IMR-90 (cell line): ENCODE measurements around the gene CUX1. TPM values are rescaled to one million over a fixed set of nuclear protein-coding genes. Genes with fewer than 3 reads are reported as not detected.

Experiments
- ATAC-seq: fragments of 200-7000 bp; cut with Tn5 transposase; 2 replicates; pipeline ENCODE4 v1.9.1; 2020; ENCODE audit warnings: low read depth, mild to moderate bottlenecking, moderate library complexity
- BruUV-seq: library from RNA; stranded (reverse); fragments of 400-500 nt; replicated peaks from 2 replicates; lab custom pipeline; 2021; lab: Mats Ljungman, UMichigan
- CTCF ChIA-PET: fragments of 300-600 bp; formaldehyde crosslinking; extraction: SDS; loops from one replicate; lab custom pipeline; 2021; ENCODE audit warnings: antibody characterized with exemption; lab: Yijun Ruan, JAX
- POLR2A ChIA-PET: fragments of 300-600 bp; sonication (Branson Sonifier 250); formaldehyde crosslinking; loops from one replicate; lab custom pipeline; 2022; ENCODE audit warnings: antibody characterized with exemption; ENCODE audit not compliant: unreplicated experiment; lab: Charles Lee
- DNase-seq: peaks from one replicate; pipeline ENCODE4 v3.0.0; 2013
- H2AFZ ChIP-seq: replicated peaks from 2 replicates; pipeline ENCODE3; 2013; ENCODE audit warnings: low read length, mild to moderate bottlenecking; ENCODE audit not compliant: poor library complexity
- H2AK5ac ChIP-seq: 2 replicates; pipeline ENCODE4 v1.6.1; 2013; ENCODE audit warnings: low read depth, low read length, inconsistent platforms
- H2AK9ac ChIP-seq: replicated peaks from 2 replicates; pipeline ENCODE3; 2013; ENCODE audit warnings: mild to moderate bottlenecking, low read depth, low read length, moderate library complexity; ENCODE audit not compliant: poor library complexity
- H2BK120ac ChIP-seq: 2 replicates; pipeline ENCODE4 v1.6.1; 2013; ENCODE audit warnings: low read depth, low read length, inconsistent platforms
- H2BK15ac ChIP-seq: 3 replicates; pipeline ENCODE4 v1.6.1; 2013; ENCODE audit warnings: low read depth, low read length, inconsistent platforms
- H2BK20ac ChIP-seq: 2 replicates; pipeline ENCODE4 v1.6.1; 2013; ENCODE audit warnings: low read depth, mild to moderate bottlenecking, inconsistent platforms, low read length, moderate library complexity
- H2BK5ac ChIP-seq: 2 replicates; pipeline ENCODE4 v1.6.1; 2013; ENCODE audit warnings: mild to moderate bottlenecking, low read depth, low read length, inconsistent platforms; ENCODE audit not compliant: poor library complexity, severe bottlenecking
- H3K14ac ChIP-seq: replicated peaks from 2 replicates; pipeline ENCODE4 v1.6.1; 2013; ENCODE audit warnings: low read depth, low read length, inconsistent platforms
- H3K18ac ChIP-seq: 2 replicates; pipeline ENCODE4 v1.6.1; 2013; ENCODE audit warnings: low read depth, low read length, control low read depth
- H3K23ac ChIP-seq: 2 replicates; pipeline ENCODE4 v1.6.1; 2013; ENCODE audit warnings: low read depth, low read length, inconsistent platforms
- H3K27ac ChIP-seq: 2 replicates; pipeline ENCODE4 v1.5.1; 2013; ENCODE audit warnings: mild to moderate bottlenecking, control low read depth, low read length; ENCODE audit not compliant: insufficient read depth
- H3K27me3 ChIP-seq: 2 replicates; pipeline ENCODE4 v1.6.1; 2013; ENCODE audit warnings: low read length; ENCODE audit not compliant: control insufficient read depth, insufficient read depth
- H3K36me3 ChIP-seq: 2 replicates; pipeline ENCODE4 v1.6.1; 2013; ENCODE audit warnings: low read length, mixed read lengths; ENCODE audit not compliant: control insufficient read depth, insufficient read depth
- H3K4ac ChIP-seq: 2 replicates; pipeline ENCODE4 v1.6.1; 2013; ENCODE audit warnings: low read depth, low read length, inconsistent platforms
- H3K4me1 ChIP-seq: 2 replicates; pipeline ENCODE4 v1.6.1; 2013; ENCODE audit warnings: low read length, mixed read lengths; ENCODE audit not compliant: control insufficient read depth, insufficient read depth
- H3K4me2 ChIP-seq: 2 replicates; pipeline ENCODE4 v1.6.1; 2013; ENCODE audit warnings: low read depth, mild to moderate bottlenecking, control low read depth, low read length, moderate library complexity
- H3K4me3 ChIP-seq: 2 replicates; pipeline ENCODE4 v1.5.1; 2013; ENCODE audit warnings: low read depth, mild to moderate bottlenecking, control low read depth, low read length, moderate library complexity; ENCODE audit not compliant: insufficient read depth
- H3K56ac ChIP-seq: 2 replicates; pipeline ENCODE4 v1.6.1; 2013; ENCODE audit warnings: low read length, inconsistent platforms; ENCODE audit not compliant: insufficient read depth; ENCODE audit errors: extremely low read depth
- H3K79me1 ChIP-seq, 2 experiments: 2 replicates each; pipeline ENCODE4 v1.6.1; 2013; ENCODE audit warnings: low read length in 2 of 2, inconsistent platforms in 1 of 2, low read depth in 1 of 2
- H3K9ac ChIP-seq: 2 replicates; pipeline ENCODE4 v1.6.1; 2013; ENCODE audit warnings: low read depth, low read length, control low read depth
- H3K9me1 ChIP-seq: 2 replicates; pipeline ENCODE4 v1.6.1; 2013; ENCODE audit warnings: low read length, inconsistent platforms; ENCODE audit not compliant: insufficient read depth
- H3K9me3 ChIP-seq: 2 replicates; pipeline ENCODE4 v1.6.1; 2013; ENCODE audit warnings: low read length; ENCODE audit not compliant: control insufficient read depth, insufficient read depth
- H4K20me1 ChIP-seq: 2 replicates; pipeline ENCODE4 v1.6.1; 2013; ENCODE audit warnings: low read length, inconsistent platforms; ENCODE audit not compliant: insufficient read depth
- H4K5ac ChIP-seq: 2 replicates; pipeline ENCODE4 v1.6.1; 2013; ENCODE audit warnings: mild to moderate bottlenecking, low read depth, low read length, control low read depth
- H4K8ac ChIP-seq, 2 experiments: 2 replicates each; pipeline ENCODE4 v1.6.1; 2013; ENCODE audit warnings: low read depth in 2 of 2, low read length in 2 of 2, control low read depth in 1 of 2, inconsistent platforms in 1 of 2
- H4K91ac ChIP-seq: 2 replicates; pipeline ENCODE4 v1.6.1; 2013; ENCODE audit warnings: low read depth, low read length, inconsistent platforms; ENCODE audit not compliant: insufficient read depth
- CHD1 ChIP-seq: IDR thresholded peaks from 2 replicates; pipeline ENCODE4 v1.6.1; 2012; ENCODE audit warnings: low read depth, low read length, improper control_type of control experiment
- CTCF ChIP-seq: conservative IDR thresholded peaks from 2 replicates; pipeline ENCODE4 v1.5.1; 2012; ENCODE audit warnings: mild to moderate bottlenecking, low read depth, low read length, improper control_type of control experiment
- FOS ChIP-seq: fragments of 150-350 bp; IDR thresholded peaks from 2 replicates; pipeline ENCODE4 v1.6.1; 2016; ENCODE audit warnings: low read depth, low read length
- MAFK ChIP-seq: IDR thresholded peaks from 2 replicates; pipeline ENCODE4 v1.6.1; 2012; ENCODE audit warnings: low read depth, low read length, improper control_type of control experiment
- MAZ ChIP-seq: IDR thresholded peaks from 2 replicates; pipeline ENCODE4 v1.6.1; 2012; ENCODE audit warnings: low read depth, mild to moderate bottlenecking, low read length, improper control_type of control experiment, moderate library complexity, borderline replicate concordance
- MXI1 ChIP-seq: IDR thresholded peaks from 2 replicates; pipeline ENCODE4 v1.6.1; 2012; ENCODE audit warnings: low read depth, mild to moderate bottlenecking, low read length, moderate library complexity, borderline replicate concordance
- SMC3 ChIP-seq: fragments of 150-350 bp; IDR thresholded peaks from 2 replicates; pipeline ENCODE4 v1.6.1; 2016; ENCODE audit warnings: low read depth, mild to moderate bottlenecking, antibody characterized with exemption, low read length, moderate library complexity
- WGBS, 2 experiments: methylation state at CpG; one replicate each; pipeline versions ENCODE4 v1.1.5 to v1.1.7; 2013; ENCODE audit warnings: missing lambda C conversion rate in 2 of 2; ENCODE audit not compliant: insufficient read length in 1 of 2; ENCODE audit errors: extremely low coverage in 2 of 2; 5-methylcytosine and 5-hydroxymethylcytosine counted together
- dilution Hi-C: fragments of 300-500 bp; cut with HindIII; formaldehyde crosslinking; loops from one replicate; pipeline ENCODE4 v1.14.3; 2018; ENCODE audit warnings: low sequenced_read_pairs; ENCODE audit not compliant: unreplicated experiment
- in situ Hi-C: fragments of 300-500 bp; cut with MboI; formaldehyde crosslinking; loops from 3 replicates; pipeline ENCODE4 v1.14.3; 2019; ENCODE audit warnings: low sequenced_read_pairs, inconsistent platforms, mixed read lengths
- intact Hi-C: fragments of 100-400 bp; cut with micrococcal nuclease; formaldehyde crosslinking; loops from 2 replicates; pipeline ENCODE4 v1.10.0; 2022
- polyA plus RNA-seq, 3 experiments: library from polyadenylated mRNA; depleted of rRNA; stranded (reverse); fragments of >200 nt; gene quantifications; 2 replicates each; pipeline ENCODE4 v1.2.3, GENCODE V29; 2012; ENCODE audit warnings: low replicate concordance in 1 of 3
- total RNA-seq: library from RNA; depleted of rRNA; stranded (reverse); fragments of >200 nt; gene quantifications from 2 replicates; pipeline ENCODE4 v1.2.3, GENCODE V29; 2012
- TF ChIP-seq, protein P1 (sequence below): fragments of 150-350 bp; IDR thresholded peaks from 2 replicates; pipeline ENCODE4 v1.6.1; 2017; ENCODE audit warnings: mild to moderate bottlenecking, antibody characterized with exemption, low read length, low read depth

CUX1 gene
- total and polyA plus RNA-seq, 2 of the 4 experiments (the other 2 are of a cell fraction) = 19.7 to 46.4 TPM

- no peak overlapping the region for H4K8ac ChIP-seq
- H2BK15ac ChIP-seq = no peak overlapping the region
- H3K27ac ChIP-seq = no peak overlapping the region
- H3K4me1 ChIP-seq = peaks cover 26% of the 10 kb centered on the region
- dilution Hi-C loops = no loop called here
- in situ Hi-C loops = no loop called here
- H2BK20ac ChIP-seq = no peak overlapping the region
- no peaks in the 10 kb centered on the region for H3K36me3 ChIP-seq
- no peak overlapping the region for H2BK5ac ChIP-seq
- no TSS peak for BruUV-seq
- no peak overlapping the region for H3K9ac ChIP-seq
- ChIA-PET CTCF (no interaction called here), POLR2A (no interaction called here)
- no peak overlapping the region for H2AK9ac ChIP-seq
- H3K4ac ChIP-seq = no peak overlapping the region
- no peak for TF ChIP-seq CTCF
- no peak for TF ChIP-seq FOS
- TF ChIP-seq SMC3 = no peak
- no peak for TF ChIP-seq MXI1
- no peak for TF ChIP-seq MAFK
- TF ChIP-seq, protein P1, sequence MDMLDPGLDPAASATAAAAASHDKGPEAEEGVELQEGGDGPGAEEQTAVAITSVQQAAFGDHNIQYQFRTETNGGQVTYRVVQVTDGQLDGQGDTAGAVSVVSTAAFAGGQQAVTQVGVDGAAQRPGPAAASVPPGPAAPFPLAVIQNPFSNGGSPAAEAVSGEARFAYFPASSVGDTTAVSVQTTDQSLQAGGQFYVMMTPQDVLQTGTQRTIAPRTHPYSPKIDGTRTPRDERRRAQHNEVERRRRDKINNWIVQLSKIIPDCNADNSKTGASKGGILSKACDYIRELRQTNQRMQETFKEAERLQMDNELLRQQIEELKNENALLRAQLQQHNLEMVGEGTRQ = no peak
- no peak for TF ChIP-seq CHD1
- TF ChIP-seq MAZ = no peak
- no peaks in the 10 kb centered on the region for H3K9me3 ChIP-seq
- 83% methylated on average over 2 of the region's 7 CpGs; no CpG with 5 or more reads in 1 of the 2 experiments for WGBS, 2 experiments
- no peak overlapping the region for H3K56ac ChIP-seq
- H3K4me2 ChIP-seq = no peak overlapping the region
- no peak overlapping the region for H3K4me3 ChIP-seq
- intact Hi-C loops = no loop called here
- ATAC-seq = no peak
- H2AFZ ChIP-seq = no peak overlapping the region
- no peak overlapping the region for H4K91ac ChIP-seq
- peaks cover 36 to 85% of the 10 kb centered on the region in 2 experiments for H3K79me1 ChIP-seq
- no peaks in the 10 kb centered on the region for H3K27me3 ChIP-seq
- H3K23ac ChIP-seq = no peak overlapping the region
- H2AK5ac ChIP-seq = no peak overlapping the region
- peaks cover 33% of the 10 kb centered on the region for H3K9me1 ChIP-seq
- no peak overlapping the region for H4K5ac ChIP-seq
- no peak overlapping the region for H3K14ac ChIP-seq
- no peak overlapping the region for H2BK120ac ChIP-seq
- no peak for DNase-seq
- no peak overlapping the region for H3K18ac ChIP-seq
- H4K20me1 ChIP-seq = peaks cover 70% of the 10 kb centered on the region
These were observed 47.6 kb downstream of the CUX1 start for GRCh38 chr7:101865031-101865430.
